B cell (primary cell): ENCODE results near the gene AP3B2. TPM values are rescaled to one million over a fixed set of nuclear protein-coding genes. Genes with fewer than 3 reads are reported as not detected.

Source experiments
- ATAC-seq: fragments of 200-7000 bp; cut with Tn5 transposase; one replicate; pipeline ENCODE4 v1.10.0; 2021; ENCODE audit warnings: low read depth, mild to moderate bottlenecking, moderate number of reproducible peaks, moderate library complexity
- CTCF ChIA-PET: fragments of 350-600 bp; sonication (Branson Sonifier 250); formaldehyde crosslinking; loops from one replicate; lab custom pipeline; 2021; ENCODE audit warnings: antibody characterized with exemption, inconsistent platforms; lab: Charles Lee
- POLR2A ChIA-PET: fragments of 350-600 bp; sonication (Branson Sonifier 250); formaldehyde crosslinking; loops from one replicate; lab custom pipeline; 2021; ENCODE audit warnings: antibody characterized with exemption; lab: Charles Lee
- DNase-seq: peaks from one replicate; pipeline ENCODE4 v3.0.0; 2013
- H2AFZ ChIP-seq: 2 replicates; pipeline ENCODE4 v1.6.1; 2012; ENCODE audit warnings: mild to moderate bottlenecking, low read depth, low read length; ENCODE audit not compliant: insufficient read depth, poor library complexity, severe bottlenecking
- H3K27ac ChIP-seq, 2 donors: 1 replicate in 1 of 2; 2 replicates in 1 of 2; pipeline ENCODE4 v1.5.1; 2012 to 2013; ENCODE audit warnings: low read length in 2 of 2, mild to moderate bottlenecking in 2 of 2, moderate library complexity in 1 of 2
- H3K27me3 ChIP-seq, 4 experiments: fragments of 200-600 bp in 1 of 4; sonication (generic) in 1 of 4; replicated peaks in 1 of 4; 1 replicate in 2 of 4; 2 replicates in 2 of 4; pipeline versions ENCODE4 v1.6.1 to v1.7.0; 2013 to 2016; ENCODE audit warnings: low read length in 3 of 4, mild to moderate bottlenecking in 2 of 4, mixed read lengths in 1 of 4, moderate library complexity in 1 of 4; ENCODE audit not compliant: insufficient read depth in 4 of 4, control insufficient read depth in 3 of 4; ENCODE audit errors: control extremely low read depth in 1 of 4
- H3K36me3 ChIP-seq, 2 experiments: replicated peaks in 1 of 2; 1 replicate in 1 of 2; 2 replicates in 1 of 2; pipeline versions ENCODE4 v1.6.1 to v1.7.1; 2013; ENCODE audit warnings: low read length in 1 of 2; ENCODE audit not compliant: insufficient read depth in 2 of 2, control insufficient read depth in 1 of 2; ENCODE audit errors: control extremely low read depth in 1 of 2, extremely low read depth in 1 of 2
- H3K4me1 ChIP-seq, 2 donors: fragments of 200-600 bp in 1 of 2; sonication (generic) in 1 of 2; 1 replicate in 1 of 2; 2 replicates in 1 of 2; pipeline versions ENCODE4 v1.5.1 to v1.6.1; 2013 to 2017; ENCODE audit warnings: low read length in 2 of 2; ENCODE audit not compliant: control insufficient read depth in 2 of 2, insufficient read depth in 2 of 2
- H3K4me2 ChIP-seq: replicated peaks from 2 replicates; pipeline ENCODE3; 2012; ENCODE audit warnings: mild to moderate bottlenecking, low read depth, low read length; ENCODE audit not compliant: poor library complexity, severe bottlenecking
- H3K4me3 ChIP-seq, 5 experiments: fragments of 200-600 bp in 1 of 5; sonication (generic) in 1 of 5; 1 replicate in 3 of 5; 2 replicates in 2 of 5; pipeline versions ENCODE4 v1.5.1 to v1.7.0; 2011 to 2016; ENCODE audit warnings: low read length in 4 of 5, mild to moderate bottlenecking in 4 of 5, low read depth in 2 of 5, control low read depth in 1 of 5, moderate library complexity in 1 of 5; ENCODE audit not compliant: insufficient read depth in 1 of 5; ENCODE audit errors: control extremely low read depth in 1 of 5, extremely low read depth in 1 of 5
- H3K79me2 ChIP-seq: fragments of 200-600 bp; sonication (generic); one replicate; pipeline ENCODE4 v1.6.0; 2016; ENCODE audit warnings: low read length; ENCODE audit not compliant: control insufficient read depth, insufficient read depth
- H3K9ac ChIP-seq: fragments of 200-600 bp; sonication (generic); 2 replicates; pipeline ENCODE4 v1.6.1; 2017; ENCODE audit warnings: mild to moderate bottlenecking, low read length, moderate library complexity
- H3K9me3 ChIP-seq, 3 donors: one replicate each; pipeline versions ENCODE4 v1.6.1 to v1.7.1; 2013; ENCODE audit warnings: low read length in 2 of 3; ENCODE audit not compliant: control insufficient read depth in 2 of 3, insufficient read depth in 1 of 3; ENCODE audit errors: control extremely low read depth in 1 of 3
- H4K20me1 ChIP-seq: 2 replicates; pipeline ENCODE4 v1.6.0; 2012; ENCODE audit warnings: mild to moderate bottlenecking, low read length; ENCODE audit not compliant: insufficient read depth, control insufficient read depth, poor library complexity, severe bottlenecking
- H3K27ac Mint-ChIP-seq: one replicate; pipeline ENCODE4 v1.8.0; 2021; ENCODE audit warnings: mixed read lengths
- H3K27me3 Mint-ChIP-seq: one replicate; pipeline ENCODE4 v1.8.0; 2021; ENCODE audit warnings: mixed read lengths
- H3K4me1 Mint-ChIP-seq: one replicate; pipeline ENCODE4 v1.8.0; 2021; ENCODE audit warnings: mixed read lengths
- H3K4me3 Mint-ChIP-seq: one replicate; pipeline ENCODE4 v1.8.0; 2021; ENCODE audit warnings: mixed read lengths
- H3K9me3 Mint-ChIP-seq: one replicate; pipeline ENCODE4 v1.8.0; 2022; ENCODE audit warnings: mixed read lengths; ENCODE audit not compliant: insufficient read depth
- CTCF ChIP-seq: fragments of 200-600 bp; IDR thresholded peaks from one replicate; pipeline ENCODE4 v1.8.0; 2022; ENCODE audit warnings: antibody characterized with exemption, mild to moderate bottlenecking
- EZH2 ChIP-seq: IDR thresholded peaks from 2 replicates; pipeline ENCODE4 v1.6.1; 2012; ENCODE audit warnings: borderline replicate concordance, low read depth, mild to moderate bottlenecking, moderate library complexity, low read length; ENCODE audit not compliant: insufficient read depth, poor library complexity, severe bottlenecking
- WGBS: methylation state at CpG from one replicate; pipeline ENCODE4 v1.1.5; 2013; ENCODE audit warnings: missing lambda C conversion rate; ENCODE audit not compliant: insufficient coverage; 5-methylcytosine and 5-hydroxymethylcytosine counted together
- intact Hi-C: fragments of 100-400 bp; cut with micrococcal nuclease; formaldehyde crosslinking; loops from one replicate; pipeline ENCODE4 v1.10.0; 2022
- polyA plus RNA-seq: library from polyadenylated mRNA; depleted of rRNA; stranded (reverse); fragments of >200 nt; gene quantifications from 2 replicates; pipeline ENCODE4 v1.2.3, GENCODE V29; 2012
- total RNA-seq, 2 donors: library from RNA; stranded (reverse); fragments of 120-200 nt in 1 of 2; gene quantifications; 1 replicate in 1 of 2; 2 replicates in 1 of 2; pipeline versions ENCODE4 v1.2.3 to v1.2.4, GENCODE V29; 2013 to 2022

Gene AP3B2
- total and polyA plus RNA-seq, 2 donors (not counting 1 experiment from before 2014, with no cell fraction given) = 0.15 to 0.37 TPM

- H3K9ac ChIP-seq = no peak overlapping the region
- Mint-ChIP-seq H3K9me3 (no peaks in the 10 kb centered on the region), H3K4me1 (no peaks in the 10 kb centered on the region), H3K27me3 (peaks cover 4% of the 10 kb centered on the region), H3K4me3 (no peak overlapping the region), H3K27ac (no peak overlapping the region)
- WGBS = no CpG with 5 or more reads among the region's 2 CpGs
- H3K36me3 ChIP-seq = no peaks in the 10 kb centered on the region
- DNase-seq (no peak), ATAC-seq (no peak)
- H3K4me2 ChIP-seq = no peak overlapping the region
- no peaks in the 10 kb centered on the region for H3K79me2 ChIP-seq
- POLR2A ChIA-PET = no interaction called here
- TF ChIP-seq EZH2 (no peak), CTCF (no peak)
- no peak overlapping the region for H3K27ac ChIP-seq
- H3K27me3 ChIP-seq = no peaks in the 10 kb centered on the region
- intact Hi-C loops = no loop called here
- no peaks in the 10 kb centered on the region for H3K9me3 ChIP-seq
- H3K4me3 ChIP-seq = no peak overlapping the region
- H2AFZ ChIP-seq = no peak overlapping the region
- no peaks in the 10 kb centered on the region for H3K4me1 ChIP-seq
- no peaks in the 10 kb centered on the region for H4K20me1 ChIP-seq
- CTCF ChIA-PET = no interaction called here
Measured at GRCh38 chr15:82624008-82624407, 85.7 kb downstream of the AP3B2 start.

- ATAC-seq (no peak), DNase-seq (no peak)
- Histone ChIP-seq H3K27ac (no peak overlapping the region), H3K9me3 (no peaks in the 10 kb centered on the region), H3K27me3 (no peaks in the 10 kb centered on the region), H4K20me1 (no peaks in the 10 kb centered on the region), H3K4me3 (no peak overlapping the region), H3K79me2 (no peaks in the 10 kb centered on the region), H3K4me2 (no peak overlapping the region), H3K36me3 (no peaks in the 10 kb centered on the region), H3K9ac (no peak overlapping the region), H2AFZ (no peak overlapping the region), H3K4me1 (no peaks in the 10 kb centered on the region)
- ChIA-PET CTCF (interaction anchor here (0.6 kb wide), 1 partner anchor 558 kb away, joined by 7 read pairs; no protein-coding TSS in a partner anchor), POLR2A (interaction anchor here (1.2 kb wide), 1 partner anchor 129 kb away, joined by 4 read pairs; no protein-coding TSS in a partner anchor)
- Mint-ChIP-seq H3K4me1 (no peaks in the 10 kb centered on the region), H3K27ac (no peak overlapping the region), H3K27me3 (peaks cover 6% of the 10 kb centered on the region), H3K4me3 (no peak overlapping the region), H3K9me3 (no peaks in the 10 kb centered on the region)
- WGBS = no CpG with 5 or more reads among the region's 1 CpG
- TF ChIP-seq EZH2 (no peak), CTCF (no peak)
- intact Hi-C loops = no loop called here
Measured at GRCh38 chr15:82621970-82622369, 87.7 kb downstream of the AP3B2 start.
